ENCODE data around the gene PRKCE. TPM values are rescaled to one million over a fixed set of nuclear protein-coding genes. Genes with fewer than 3 reads are reported as not detected.

PRKCE gene
- total RNA-seq, 1 donor from 2014 or later, result 21.0 TPM

DNA sequence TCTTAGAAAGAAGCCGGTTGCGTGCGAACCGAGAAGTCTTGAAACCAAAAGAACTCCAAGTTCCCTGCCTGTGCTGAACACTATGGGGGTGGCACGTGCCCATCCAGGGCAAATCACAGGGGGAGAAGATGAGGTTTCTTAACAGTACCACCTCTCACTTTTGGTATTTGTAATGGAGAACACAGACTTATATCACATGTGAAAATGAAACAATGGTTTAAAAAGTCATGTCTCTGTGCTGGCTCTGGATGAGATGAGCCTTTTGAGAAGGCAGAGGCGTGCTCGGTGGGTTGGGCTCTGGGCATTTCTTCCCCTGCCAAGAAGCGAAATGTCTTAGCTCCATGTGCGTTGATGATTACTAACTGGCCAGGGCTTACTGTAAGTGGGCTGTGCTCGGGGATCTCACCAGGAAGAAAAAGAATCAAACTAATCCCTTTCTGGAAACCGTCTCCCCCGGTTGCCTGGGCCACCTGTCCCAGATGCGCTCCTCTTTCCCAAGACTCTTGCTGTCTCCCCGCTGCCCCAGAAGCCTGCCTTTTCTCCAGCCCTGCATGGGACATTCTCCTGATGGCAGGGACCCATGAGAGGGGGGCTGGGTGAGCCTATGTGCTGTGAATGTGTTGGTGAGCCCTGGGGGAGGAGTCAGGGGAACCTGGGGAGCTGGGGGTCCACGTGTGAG is 252.9 kb downstream of the PRKCE start:
- no peak for DNase-seq (ENCODE audit: low read depth)
- Histone ChIP-seq H3K27me3 (ENCODE audit: control insufficient read depth, insufficient read depth, low read length) (no peaks in the 10 kb centered on the region), H3K36me3 (ENCODE audit: control insufficient read depth, insufficient read depth, low read length) (no peaks in the 10 kb centered on the region), H3K4me3 (ENCODE audit: low read depth, low read length) (no peak overlapping the region)
- no peak for TF ChIP-seq CTCF (IDR thresholded peaks at IDR 0.05; ENCODE audit: insufficient read depth, low read length, poor library complexity, severe bottlenecking)

DNA sequence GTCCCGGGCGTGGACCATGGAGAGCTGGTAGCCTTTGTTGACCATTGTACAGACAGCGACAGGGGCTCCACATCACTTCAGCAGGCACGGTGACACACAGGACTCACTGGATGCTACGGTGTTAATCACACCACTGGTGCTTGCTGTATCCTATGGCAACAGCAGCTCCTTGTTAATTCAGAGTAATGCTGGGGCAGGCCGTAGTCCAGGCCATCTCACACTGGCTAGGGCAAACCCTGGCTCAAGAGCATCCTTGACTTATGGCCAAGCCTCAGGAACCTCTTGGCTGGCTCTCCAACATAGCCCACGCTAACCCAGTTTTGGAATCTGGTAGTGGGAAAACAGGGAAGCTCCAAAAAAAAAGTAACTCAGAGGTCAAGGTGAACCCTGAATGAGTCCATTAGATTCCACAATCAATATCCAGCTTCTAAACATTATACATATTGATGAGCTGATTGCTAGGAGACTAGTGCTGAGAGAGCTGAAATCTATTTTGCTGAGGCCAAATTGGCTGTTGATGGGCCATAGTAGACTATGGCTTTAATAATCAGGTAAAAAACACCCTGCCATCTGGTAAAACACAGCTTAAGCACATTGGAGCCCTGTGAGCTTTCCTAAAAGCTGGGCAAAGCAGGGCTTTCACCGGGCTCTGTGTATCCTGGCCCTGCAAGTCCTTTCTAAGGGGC is 253.6 kb downstream of the PRKCE start:
- no peaks in the 10 kb centered on the region for H3K27me3 ChIP-seq (ENCODE audit: control insufficient read depth, insufficient read depth, low read length)
- DNase-seq (ENCODE audit: low read depth), result no peak
- no peak for TF ChIP-seq CTCF (IDR thresholded peaks at IDR 0.05; ENCODE audit: insufficient read depth, low read length, poor library complexity, severe bottlenecking)
- H3K36me3 ChIP-seq (ENCODE audit: control insufficient read depth, insufficient read depth, low read length), result no peaks in the 10 kb centered on the region
- no peak overlapping the region for H3K4me3 ChIP-seq (ENCODE audit: low read depth, low read length)

GRCh38 chr2:45905632-45905958 is 254.1 kb downstream of the PRKCE start:
- no peak overlapping the region for H3K4me3 ChIP-seq (ENCODE audit: low read depth, low read length)
- H3K27me3 ChIP-seq (ENCODE audit: control insufficient read depth, insufficient read depth, low read length), result no peaks in the 10 kb centered on the region
- DNase-seq (ENCODE audit: low read depth), result no peak
- H3K36me3 ChIP-seq (ENCODE audit: control insufficient read depth, insufficient read depth, low read length), result no peaks in the 10 kb centered on the region
- no peak for TF ChIP-seq CTCF (IDR thresholded peaks at IDR 0.05; ENCODE audit: insufficient read depth, low read length, poor library complexity, severe bottlenecking)

DNA sequence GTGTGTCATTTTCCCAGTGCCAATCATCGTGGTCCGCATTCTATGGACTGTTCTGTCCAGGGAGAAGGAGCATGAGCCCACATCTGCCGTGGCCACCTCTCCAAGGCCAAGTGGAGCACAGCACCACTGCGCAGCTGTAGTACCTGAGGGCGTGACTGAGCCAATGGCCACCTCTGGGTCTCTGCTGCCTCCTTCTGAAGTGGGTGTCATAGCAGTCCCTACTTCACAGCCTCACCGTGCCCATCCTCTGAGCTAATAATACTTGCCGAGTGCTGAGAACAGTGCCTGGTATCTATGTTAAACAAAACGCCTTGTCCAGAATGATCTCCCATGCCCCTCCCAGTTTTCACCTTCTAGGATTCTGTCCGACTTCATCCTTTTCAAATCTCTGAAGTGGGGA is 256.1 kb downstream of the PRKCE start:
- TF ChIP-seq CTCF (IDR thresholded peaks at IDR 0.05; ENCODE audit: insufficient read depth, low read length, poor library complexity, severe bottlenecking), result no peak
- Histone ChIP-seq H3K36me3 (ENCODE audit: control insufficient read depth, insufficient read depth, low read length) (no peaks in the 10 kb centered on the region), H3K4me3 (ENCODE audit: low read depth, low read length) (no peak overlapping the region), H3K27me3 (ENCODE audit: control insufficient read depth, insufficient read depth, low read length) (no peaks in the 10 kb centered on the region)
- no peak for DNase-seq (ENCODE audit: low read depth)

DNA sequence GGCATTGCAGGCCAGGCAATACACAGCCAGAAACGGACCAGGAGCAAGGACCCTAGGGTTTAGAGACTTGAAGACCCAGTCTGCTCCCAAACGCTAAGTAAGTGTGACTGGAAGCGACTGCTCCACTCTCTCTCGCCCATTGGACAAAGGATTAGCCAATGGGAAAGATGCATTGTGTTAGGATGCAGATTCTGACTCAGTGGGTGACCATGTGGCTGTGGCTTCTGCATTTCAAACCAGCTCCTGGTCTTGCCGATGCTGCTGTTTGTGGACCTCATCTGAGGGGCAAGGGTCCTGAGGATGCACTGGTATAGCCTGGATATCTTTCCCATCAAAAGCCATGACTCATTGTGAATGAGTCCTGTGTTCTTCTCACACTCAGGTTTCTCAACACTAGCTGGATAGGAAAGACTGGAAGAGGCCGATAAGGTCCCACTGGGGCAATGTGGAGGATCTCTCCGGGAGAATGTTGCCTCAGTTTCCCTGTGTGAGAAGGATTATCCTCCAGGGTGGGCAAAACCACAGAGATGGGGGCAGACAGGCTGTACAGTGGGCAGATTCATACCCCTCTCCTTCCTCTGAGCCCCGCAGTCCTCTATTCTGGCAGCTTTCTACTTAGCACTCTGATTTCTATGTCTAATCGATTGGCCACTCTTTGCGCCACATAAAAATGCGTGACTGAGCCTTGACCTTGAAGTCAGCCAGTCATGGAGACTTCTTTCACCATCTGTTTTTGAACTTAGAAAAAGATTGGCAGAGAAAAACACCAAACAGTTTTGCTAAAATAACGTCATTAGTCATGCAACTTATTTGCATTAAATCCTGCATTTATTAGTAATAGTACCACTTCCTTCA is 257.1 kb downstream of the PRKCE start:
- Histone ChIP-seq H3K4me3 (ENCODE audit: low read depth, low read length) (no peak overlapping the region), H3K27me3 (ENCODE audit: control insufficient read depth, insufficient read depth, low read length) (no peaks in the 10 kb centered on the region), H3K36me3 (ENCODE audit: control insufficient read depth, insufficient read depth, low read length) (no peaks in the 10 kb centered on the region)
- no peak for TF ChIP-seq CTCF (IDR thresholded peaks at IDR 0.05; ENCODE audit: insufficient read depth, low read length, poor library complexity, severe bottlenecking)
- no peak for DNase-seq (ENCODE audit: low read depth)
